Measurements from ENCODE around the gene ERAL1.
"Not testable (repeated sequence)": the region's sequence is repeated elsewhere in the genome, so short reads cannot be mapped to it uniquely, and the experiment has no call there.

ERAL1 gene

DNA sequence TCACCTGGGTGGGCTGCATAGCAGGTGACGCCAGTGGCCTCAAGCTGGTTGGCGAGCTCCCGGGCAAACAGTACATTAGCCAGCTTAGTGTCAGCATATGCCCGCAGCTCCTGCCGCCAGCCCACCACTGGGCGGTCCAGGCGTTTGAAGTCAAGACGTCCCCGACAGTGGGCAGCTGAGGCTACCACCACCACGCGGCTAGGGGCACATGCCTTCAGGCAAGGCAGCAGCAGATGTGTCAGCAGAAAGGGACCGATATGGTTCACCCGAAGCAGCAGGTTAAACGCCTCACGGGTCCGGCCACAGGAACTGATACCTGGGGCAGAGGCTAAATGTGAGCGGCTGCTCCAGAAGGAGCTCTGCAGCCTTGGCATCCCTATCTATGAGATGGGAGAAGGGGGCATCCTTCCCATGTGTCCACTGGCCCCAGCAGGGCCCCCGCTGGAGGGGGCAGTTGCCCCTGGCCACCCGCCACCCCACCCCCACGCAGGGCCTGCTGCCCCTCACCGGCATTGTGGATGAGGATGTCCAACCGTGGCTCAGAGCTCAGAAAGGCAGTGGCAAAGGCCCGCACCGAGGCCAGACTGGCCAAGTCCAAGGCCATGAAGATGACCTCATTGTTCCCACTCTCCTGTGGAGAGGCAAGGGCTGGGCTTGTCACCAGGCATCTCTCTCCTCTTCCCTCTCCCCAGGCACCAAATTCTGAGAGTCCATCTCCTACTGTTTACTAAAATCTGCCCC, 46.3 kb downstream of the ERAL1 start:
- DNase-seq = no peak

GRCh38 chr17:28901866-28902818, 47.3 kb downstream of the ERAL1 start:
- DNase-seq = peak; percentile 34

GRCh38 chr17:28902819-28903545, 48.2 kb downstream of the ERAL1 start, which contains the start of gene DHRS13:
Gene DHRS13 (minus strand): TSS chr17:28903079. CDS start chr17:28902944, 135 bp downstream.
- DNase-seq = peak; percentile 89

- DNase-seq = not testable (repeated sequence)
Measured at GRCh38 chr17:28903546-28903841, 48.7 kb downstream of the ERAL1 start.

GRCh38 chr17:28904800-28905199, 50.0 kb downstream of the ERAL1 start:
- DNase-seq = no peak

GRCh38 chr17:28906276-28906675, 51.5 kb downstream of the ERAL1 start:
- DNase-seq = no peak

- no peak for DNase-seq
Measured at GRCh38 chr17:28906706-28907438, 52.1 kb downstream of the ERAL1 start.

- no peak for DNase-seq
Measured at GRCh38 chr17:28907709-28908475, 53.1 kb downstream of the ERAL1 start.

DNA sequence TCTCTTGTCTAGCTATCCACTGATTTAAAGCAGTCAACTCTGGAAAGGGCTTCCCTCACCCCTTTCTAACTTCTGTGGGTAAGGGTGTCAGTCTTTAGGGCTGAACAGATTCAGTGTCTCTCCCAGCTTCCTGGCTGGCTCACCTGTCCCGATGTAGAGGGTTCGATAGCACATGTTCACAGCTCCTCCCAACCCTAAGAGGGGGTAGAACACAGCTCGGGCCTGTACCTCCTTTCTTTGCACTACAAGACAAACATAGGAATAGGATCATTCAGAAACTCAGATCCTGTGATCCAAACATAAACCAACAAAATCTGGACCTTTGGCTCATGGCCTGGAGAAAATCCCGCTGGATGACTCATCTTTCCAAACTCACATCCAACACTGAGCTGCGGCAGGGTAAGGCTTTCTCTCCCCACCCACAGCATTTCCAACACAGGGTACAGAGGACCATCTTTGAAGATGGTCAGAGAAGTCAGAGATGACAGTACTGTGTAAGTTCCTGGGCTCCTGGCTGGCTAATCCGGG, 53.9 kb downstream of the ERAL1 start:
- DNase-seq = peak; percentile 65

DNA sequence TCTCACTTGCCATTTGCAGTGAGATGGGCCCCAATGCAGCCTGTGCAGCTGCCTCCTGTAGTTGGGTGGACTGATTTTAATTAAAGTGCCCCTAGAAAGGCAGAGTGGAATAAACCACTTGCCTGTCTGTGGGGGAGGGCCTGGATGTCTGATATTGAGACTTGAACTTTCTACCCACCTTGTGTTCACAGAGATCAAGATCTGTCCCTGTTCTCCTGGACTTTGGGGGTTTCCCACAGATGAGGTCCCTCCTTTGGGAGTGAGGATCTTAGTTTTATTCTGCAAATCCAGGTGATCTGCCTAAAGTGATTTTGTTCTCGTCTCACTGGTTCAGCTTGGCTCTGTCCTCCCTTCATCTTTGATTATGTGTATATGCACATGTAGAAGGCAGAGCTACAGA, 55.7 kb downstream of the ERAL1 start:
- DNase-seq = no peak

All from fibroblast of skin of right biceps (primary cell).